ENCODE results near the gene CEP78. TPM values are rescaled to one million over a fixed set of nuclear protein-coding genes. Genes with fewer than 3 reads are reported as not detected.

CEP78 gene
- total RNA-seq, 1 experiment from 2014 or later = 48.1 TPM

DNA sequence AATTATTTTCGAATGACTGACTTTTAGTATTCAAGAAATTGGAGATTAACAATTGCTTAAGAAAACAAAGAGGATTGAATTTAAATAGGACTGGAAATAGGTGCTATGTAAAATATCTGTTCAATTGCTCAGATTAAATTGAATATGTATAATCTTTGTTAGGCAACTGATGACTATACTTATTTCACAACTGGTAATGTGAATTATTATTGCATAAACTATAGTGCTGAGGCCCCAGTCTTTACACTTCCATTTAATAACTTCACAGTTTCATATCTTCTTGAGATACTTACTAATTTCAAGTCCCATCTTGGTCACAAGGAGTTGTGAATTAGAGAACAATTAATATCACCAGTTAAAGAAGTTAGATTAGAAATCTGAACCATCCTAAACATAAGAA, 16.7 kb downstream of the CEP78 start:
- RAD21 ChIA-PET (ENCODE audit: low non-redundant PET in 1 of 2, low total read pairs in 2 of 2, uncharacterized antibody in 2 of 2, unreplicated experiment in 2 of 2) = no interaction called here
- H3K9me3 ChIP-seq (ENCODE audit: control insufficient read depth in 1 of 2, insufficient read depth in 1 of 2, low read depth in 1 of 2, low read length in 2 of 2) = no peaks in the 10 kb centered on the region
- H4K20me1 ChIP-seq (ENCODE audit: insufficient read depth) = no peaks in the 10 kb centered on the region
- H3K4me2 ChIP-seq (ENCODE audit: low read length) = no peak overlapping the region
- CTCF ChIA-PET = interaction anchor here (1.7 kb wide), 1 partner anchor 11 kb away, joined by 3 read pairs; no protein-coding TSS in a partner anchor
- TF ChIP-seq RAD21 (IDR thresholded peaks at IDR 0.05; ENCODE audit: low read depth) = no peak
- H3K4me1 ChIP-seq (ENCODE audit: control insufficient read depth in 1 of 2, insufficient read depth in 2 of 2, low read length in 2 of 2) = no peaks in the 10 kb centered on the region
- ATAC-seq (no peak), DNase-seq (ENCODE audit: low read depth, low spot score) (no peak)
- H3K27ac ChIP-seq (ENCODE audit: low read depth, low read length) = no peak overlapping the region
- no peak overlapping the region for H2AFZ ChIP-seq (ENCODE audit: low read depth, low read length, poor library complexity, severe bottlenecking)
- H3K36me3 ChIP-seq (ENCODE audit: control insufficient read depth in 1 of 2, insufficient read depth in 2 of 2, low read length in 2 of 2) = peaks cover 7 to 26% of the 10 kb centered on the region in 2 experiments; a peak in 3 of 4 replicates
- H3K9ac ChIP-seq (ENCODE audit: low read length) = no peak overlapping the region
- BruUV-seq (replicated peaks) = no TSS peak
- POLR2A ChIA-PET = no interaction called here
- no peaks in the 10 kb centered on the region for H3K27me3 ChIP-seq (ENCODE audit: insufficient read depth, low read length)
- no peaks in the 10 kb centered on the region for H3K79me2 ChIP-seq (ENCODE audit: insufficient read depth, low read length)
- no peak overlapping the region for H3K4me3 ChIP-seq (replicated peaks in 1 of 2; ENCODE audit: low read depth in 1 of 2, low read length in 2 of 2)
- no peaks in the 10 kb centered on the region for H3K9me2 ChIP-seq (ENCODE audit: insufficient read depth)
- intact Hi-C loops (cut with micrococcal nuclease) = no loop called here

DNA sequence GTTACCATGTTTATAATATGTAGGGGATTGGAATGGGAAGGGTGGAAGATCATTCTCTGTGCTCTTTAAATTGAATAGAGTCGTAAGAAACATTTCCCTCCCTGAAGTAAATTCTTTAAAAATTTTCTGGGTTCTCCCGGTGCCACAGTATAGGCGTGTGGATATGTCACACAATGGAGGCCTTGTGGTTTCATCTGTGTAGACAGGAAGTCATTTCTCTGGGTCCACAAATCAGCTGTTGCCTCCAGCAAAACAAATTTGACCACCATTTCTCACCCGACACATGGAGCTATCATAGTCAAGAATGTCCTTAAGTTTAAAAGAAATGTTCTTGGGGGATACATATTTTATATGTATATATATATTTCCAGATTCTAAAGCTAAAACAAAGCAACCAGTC, 17.4 kb downstream of the CEP78 start:
- Histone ChIP-seq H3K27me3 (ENCODE audit: insufficient read depth, low read length) (no peaks in the 10 kb centered on the region), H3K4me1 (ENCODE audit: control insufficient read depth in 1 of 2, insufficient read depth in 2 of 2, low read length in 2 of 2) (no peaks in the 10 kb centered on the region), H3K4me3 (replicated peaks in 1 of 2; ENCODE audit: low read depth in 1 of 2, low read length in 2 of 2) (no peak overlapping the region), H3K79me2 (ENCODE audit: insufficient read depth, low read length) (no peaks in the 10 kb centered on the region), H2AFZ (ENCODE audit: low read depth, low read length, poor library complexity, severe bottlenecking) (no peak overlapping the region), H3K9me3 (ENCODE audit: control insufficient read depth in 1 of 2, insufficient read depth in 1 of 2, low read depth in 1 of 2, low read length in 2 of 2) (no peaks in the 10 kb centered on the region), H3K9ac (ENCODE audit: low read length) (no peak overlapping the region), H4K20me1 (ENCODE audit: insufficient read depth) (no peaks in the 10 kb centered on the region), H3K36me3 (ENCODE audit: control insufficient read depth in 1 of 2, insufficient read depth in 2 of 2, low read length in 2 of 2) (peaks cover 7 to 22% of the 10 kb centered on the region in 2 experiments; a peak in 3 of 4 replicates), H3K9me2 (ENCODE audit: insufficient read depth) (no peaks in the 10 kb centered on the region), H3K27ac (ENCODE audit: low read depth, low read length) (no peak overlapping the region), H3K4me2 (ENCODE audit: low read length) (no peak overlapping the region)
- ChIA-PET RAD21 (ENCODE audit: low non-redundant PET in 1 of 2, low total read pairs in 2 of 2, uncharacterized antibody in 2 of 2, unreplicated experiment in 2 of 2) (no interaction called here), POLR2A (no interaction called here), CTCF (interaction anchor here (1.7 kb wide), 1 partner anchor 11 kb away, joined by 3 read pairs; no protein-coding TSS in a partner anchor)
- intact Hi-C loops (cut with micrococcal nuclease) = no loop called here
- ATAC-seq = no peak
- no peak for DNase-seq (ENCODE audit: low read depth, low spot score)
- BruUV-seq (replicated peaks) = no TSS peak
- no peak for TF ChIP-seq RAD21 (IDR thresholded peaks at IDR 0.05; ENCODE audit: low read depth)
- TF ChIP-seq POLR2A (IDR thresholded peaks at IDR 0.05; ENCODE audit: borderline replicate concordance, extremely low read depth, insufficient read depth, insufficient read length) = no peak
- TF ChIP-seq, protein P1, sequence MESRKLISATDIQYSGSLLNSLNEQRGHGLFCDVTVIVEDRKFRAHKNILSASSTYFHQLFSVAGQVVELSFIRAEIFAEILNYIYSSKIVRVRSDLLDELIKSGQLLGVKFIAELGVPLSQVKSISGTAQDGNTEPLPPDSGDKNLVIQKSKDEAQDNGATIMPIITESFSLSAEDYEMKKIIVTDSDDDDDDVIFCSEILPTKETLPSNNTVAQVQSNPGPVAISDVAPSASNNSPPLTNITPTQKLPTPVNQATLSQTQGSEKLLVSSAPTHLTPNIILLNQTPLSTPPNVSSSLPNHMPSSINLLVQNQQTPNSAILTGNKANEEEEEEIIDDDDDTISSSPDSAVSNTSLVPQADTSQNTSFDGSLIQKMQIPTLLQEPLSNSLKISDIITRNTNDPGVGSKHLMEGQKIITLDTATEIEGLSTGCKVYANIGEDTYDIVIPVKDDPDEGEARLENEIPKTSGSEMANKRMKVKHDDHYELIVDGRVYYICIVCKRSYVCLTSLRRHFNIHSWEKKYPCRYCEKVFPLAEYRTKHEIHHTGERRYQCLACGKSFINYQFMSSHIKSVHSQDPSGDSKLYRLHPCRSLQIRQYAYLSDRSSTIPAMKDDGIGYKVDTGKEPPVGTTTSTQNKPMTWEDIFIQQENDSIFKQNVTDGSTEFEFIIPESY (IDR thresholded peaks at IDR 0.05; ENCODE audit: extremely low read depth, insufficient replicate concordance, low read length) = no peak
- TF ChIP-seq, protein P2, sequence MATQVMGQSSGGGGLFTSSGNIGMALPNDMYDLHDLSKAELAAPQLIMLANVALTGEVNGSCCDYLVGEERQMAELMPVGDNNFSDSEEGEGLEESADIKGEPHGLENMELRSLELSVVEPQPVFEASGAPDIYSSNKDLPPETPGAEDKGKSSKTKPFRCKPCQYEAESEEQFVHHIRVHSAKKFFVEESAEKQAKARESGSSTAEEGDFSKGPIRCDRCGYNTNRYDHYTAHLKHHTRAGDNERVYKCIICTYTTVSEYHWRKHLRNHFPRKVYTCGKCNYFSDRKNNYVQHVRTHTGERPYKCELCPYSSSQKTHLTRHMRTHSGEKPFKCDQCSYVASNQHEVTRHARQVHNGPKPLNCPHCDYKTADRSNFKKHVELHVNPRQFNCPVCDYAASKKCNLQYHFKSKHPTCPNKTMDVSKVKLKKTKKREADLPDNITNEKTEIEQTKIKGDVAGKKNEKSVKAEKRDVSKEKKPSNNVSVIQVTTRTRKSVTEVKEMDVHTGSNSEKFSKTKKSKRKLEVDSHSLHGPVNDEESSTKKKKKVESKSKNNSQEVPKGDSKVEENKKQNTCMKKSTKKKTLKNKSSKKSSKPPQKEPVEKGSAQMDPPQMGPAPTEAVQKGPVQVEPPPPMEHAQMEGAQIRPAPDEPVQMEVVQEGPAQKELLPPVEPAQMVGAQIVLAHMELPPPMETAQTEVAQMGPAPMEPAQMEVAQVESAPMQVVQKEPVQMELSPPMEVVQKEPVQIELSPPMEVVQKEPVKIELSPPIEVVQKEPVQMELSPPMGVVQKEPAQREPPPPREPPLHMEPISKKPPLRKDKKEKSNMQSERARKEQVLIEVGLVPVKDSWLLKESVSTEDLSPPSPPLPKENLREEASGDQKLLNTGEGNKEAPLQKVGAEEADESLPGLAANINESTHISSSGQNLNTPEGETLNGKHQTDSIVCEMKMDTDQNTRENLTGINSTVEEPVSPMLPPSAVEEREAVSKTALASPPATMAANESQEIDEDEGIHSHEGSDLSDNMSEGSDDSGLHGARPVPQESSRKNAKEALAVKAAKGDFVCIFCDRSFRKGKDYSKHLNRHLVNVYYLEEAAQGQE (IDR thresholded peaks at IDR 0.05; ENCODE audit: low read depth) = no peak
- TF ChIP-seq TCF7L2 (IDR thresholded peaks at IDR 0.05; ENCODE audit: borderline replicate concordance, extremely low read depth, insufficient read depth, insufficient read length) = no peak
- no peak for TF ChIP-seq ATF3 (IDR thresholded peaks at IDR 0.05)
- no peak for TF ChIP-seq ZFX (IDR thresholded peaks at IDR 0.05)
- TF ChIP-seq SIN3A (IDR thresholded peaks at IDR 0.05; ENCODE audit: low read depth) = no peak
- no peak for TF ChIP-seq ELF1 (IDR thresholded peaks at IDR 0.05; ENCODE audit: borderline replicate concordance, low read depth)
- TF ChIP-seq, protein P3, sequence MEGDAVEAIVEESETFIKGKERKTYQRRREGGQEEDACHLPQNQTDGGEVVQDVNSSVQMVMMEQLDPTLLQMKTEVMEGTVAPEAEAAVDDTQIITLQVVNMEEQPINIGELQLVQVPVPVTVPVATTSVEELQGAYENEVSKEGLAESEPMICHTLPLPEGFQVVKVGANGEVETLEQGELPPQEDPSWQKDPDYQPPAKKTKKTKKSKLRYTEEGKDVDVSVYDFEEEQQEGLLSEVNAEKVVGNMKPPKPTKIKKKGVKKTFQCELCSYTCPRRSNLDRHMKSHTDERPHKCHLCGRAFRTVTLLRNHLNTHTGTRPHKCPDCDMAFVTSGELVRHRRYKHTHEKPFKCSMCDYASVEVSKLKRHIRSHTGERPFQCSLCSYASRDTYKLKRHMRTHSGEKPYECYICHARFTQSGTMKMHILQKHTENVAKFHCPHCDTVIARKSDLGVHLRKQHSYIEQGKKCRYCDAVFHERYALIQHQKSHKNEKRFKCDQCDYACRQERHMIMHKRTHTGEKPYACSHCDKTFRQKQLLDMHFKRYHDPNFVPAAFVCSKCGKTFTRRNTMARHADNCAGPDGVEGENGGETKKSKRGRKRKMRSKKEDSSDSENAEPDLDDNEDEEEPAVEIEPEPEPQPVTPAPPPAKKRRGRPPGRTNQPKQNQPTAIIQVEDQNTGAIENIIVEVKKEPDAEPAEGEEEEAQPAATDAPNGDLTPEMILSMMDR (IDR thresholded peaks at IDR 0.05 in 2 of 3, conservative IDR thresholded peaks at IDR 0.05 in 1 of 3; ENCODE audit: borderline replicate concordance in 1 of 3, insufficient read depth in 1 of 3, low read depth in 2 of 3, low read length in 2 of 3) = no peak
- no peak for TF ChIP-seq ZNF274 (IDR thresholded peaks at IDR 0.05; ENCODE audit: low read depth, low read length)
- no peak for TF ChIP-seq JUND (IDR thresholded peaks at IDR 0.05)
